Colonic mucosa (tissue), 4 donors: ENCODE measurements around the gene AUTS2. TPM values are rescaled to one million over a fixed set of nuclear protein-coding genes. Genes with fewer than 3 reads are reported as not detected.
A peak's percentile ranks its signal among the peaks of the same experiment; 100 is the strongest.

Source experiments
- DNase-seq: peaks from one replicate; pipeline ENCODE4 v3.0.0-alpha.2; 2020
- H3K27ac ChIP-seq: fragments of 200-600 bp; one replicate; pipeline ENCODE4 v1.8.0; 2021
- H3K27me3 ChIP-seq: fragments of 200-600 bp; one replicate; pipeline ENCODE4 v1.8.0; 2021
- H3K36me3 ChIP-seq: fragments of 200-600 bp; one replicate; pipeline ENCODE4 v1.8.0; 2021
- H3K4me1 ChIP-seq: fragments of 200-600 bp; one replicate; pipeline ENCODE4 v1.8.0; 2021; ENCODE audit warnings: mild to moderate bottlenecking
- H3K4me3 ChIP-seq: fragments of 200-600 bp; one replicate; pipeline ENCODE4 v1.8.0; 2021
- H3K9ac ChIP-seq, 2 donors: one replicate each; pipeline ENCODE4 v1.7.0; 2013; ENCODE audit warnings: control low read depth in 2 of 2, low read depth in 2 of 2, low read length in 2 of 2
- H3K9me3 ChIP-seq: fragments of 200-600 bp; one replicate; pipeline ENCODE4 v1.8.0; 2021
- CTCF ChIP-seq: fragments of 200-600 bp; IDR thresholded peaks from one replicate; pipeline ENCODE4 v1.8.0; 2022; ENCODE audit warnings: antibody characterized with exemption, mild to moderate bottlenecking
- intact Hi-C: fragments of 100-400 bp; cut with DNase I; formaldehyde crosslinking; loops from one replicate; pipeline ENCODE4 v1.14.1; 2022
- total RNA-seq, 2 donors: library from RNA; stranded (reverse); fragmentation: NEBNext Ultra II Directional in 1 of 2; extraction: Animal tissue kit (Norgen Biotek cat#: 25700) in 1 of 2; gene quantifications; one replicate each; pipeline ENCODE4 v1.2.1, GENCODE V29; 2021
- donor health status: healthy.
- donor health status: DM: no; HTN: no; CAD: no.
- donor health status: DM: no; HTN: no; CAD: no.

AUTS2 gene
- total RNA-seq, 2 donors from 2014 or later: 39.8 to 42.3 TPM

- H3K9ac ChIP-seq: peak overlapping the region in 1 of 2 donors; percentile 29
- no peaks in the 10 kb centered on the region for H3K27me3 ChIP-seq
- no peak overlapping the region for H3K27ac ChIP-seq
- intact Hi-C loops: no loop called here
- H3K4me1 ChIP-seq: no peaks in the 10 kb centered on the region
- no peak for DNase-seq
- H3K4me3 ChIP-seq: no peak overlapping the region
- H3K36me3 ChIP-seq: no peaks in the 10 kb centered on the region
- H3K9me3 ChIP-seq: no peaks in the 10 kb centered on the region
- no peak for TF ChIP-seq CTCF
Observed at GRCh38 chr7:70542750-70543376, 944.6 kb downstream of the AUTS2 start.

GRCh38 chr7:70544016-70544415 lies 945.7 kb downstream of the AUTS2 start:
- Histone ChIP-seq H3K36me3 (no peaks in the 10 kb centered on the region), H3K27me3 (no peaks in the 10 kb centered on the region), H3K9ac (no peak overlapping the region), H3K4me1 (no peaks in the 10 kb centered on the region), H3K4me3 (no peak overlapping the region), H3K9me3 (no peaks in the 10 kb centered on the region), H3K27ac (no peak overlapping the region)
- intact Hi-C loops: no loop called here
- no peak for TF ChIP-seq CTCF
- no peak for DNase-seq

GRCh38 chr7:70545214-70545613 lies 946.9 kb downstream of the AUTS2 start:
- intact Hi-C loops: no loop called here
- no peaks in the 10 kb centered on the region for H3K36me3 ChIP-seq
- TF ChIP-seq CTCF: no peak
- no peak for DNase-seq
- H3K27me3 ChIP-seq: no peaks in the 10 kb centered on the region
- H3K4me3 ChIP-seq: no peak overlapping the region
- H3K9me3 ChIP-seq: no peaks in the 10 kb centered on the region
- H3K27ac ChIP-seq: no peak overlapping the region
- H3K9ac ChIP-seq: no peak overlapping the region
- no peaks in the 10 kb centered on the region for H3K4me1 ChIP-seq

GRCh38 chr7:70552141-70552540 lies 953.9 kb downstream of the AUTS2 start:
- intact Hi-C loops: no loop called here
- Histone ChIP-seq H3K36me3 (no peaks in the 10 kb centered on the region), H3K27ac (no peak overlapping the region), H3K4me3 (no peak overlapping the region), H3K9me3 (no peaks in the 10 kb centered on the region), H3K9ac (no peak overlapping the region), H3K4me1 (no peaks in the 10 kb centered on the region), H3K27me3 (no peaks in the 10 kb centered on the region)
- DNase-seq: no peak
- no peak for TF ChIP-seq CTCF

DNA sequence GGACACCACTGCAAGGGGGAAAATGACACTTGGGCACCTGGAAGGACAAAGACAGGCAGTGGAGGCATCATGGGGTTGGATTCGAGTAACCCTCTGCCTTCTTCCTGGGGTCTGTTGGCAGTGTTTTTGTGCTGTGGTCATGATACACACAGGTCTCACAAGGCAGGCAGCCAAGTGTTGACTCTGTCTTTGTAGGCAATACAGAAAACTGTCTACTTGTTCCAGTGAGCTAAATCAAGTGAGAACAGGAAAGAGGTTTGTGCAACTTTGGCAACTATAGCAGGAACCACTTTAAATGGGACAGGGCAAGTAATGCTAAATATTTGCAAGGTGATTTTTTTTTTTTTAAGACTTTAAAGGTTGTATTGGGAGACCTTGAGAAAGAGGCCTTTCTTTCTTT lies 955.1 kb downstream of the AUTS2 start:
- DNase-seq: no peak
- intact Hi-C loops: no loop called here
- H3K9ac ChIP-seq: no peak overlapping the region

More for the DNA sequence above, 955.1 kb downstream of the AUTS2 start:
- no peak overlapping the region for H3K27ac ChIP-seq
- no peaks in the 10 kb centered on the region for H3K36me3 ChIP-seq
- no peak overlapping the region for H3K4me3 ChIP-seq
- no peaks in the 10 kb centered on the region for H3K27me3 ChIP-seq
- no peaks in the 10 kb centered on the region for H3K9me3 ChIP-seq
- no peaks in the 10 kb centered on the region for H3K4me1 ChIP-seq
- no peak for TF ChIP-seq CTCF
